OCI-LY7 (cell line): Measurements from ENCODE around the gene GNAQ.

ENCODE experiments used
- CTCF ChIP-seq: fragments of 200-600 bp; sonication (generic); conservative IDR thresholded peaks from 2 replicates; pipeline ENCODE4 v1.5.1; 2014; ENCODE audit warnings: mild to moderate bottlenecking, antibody characterized with exemption, low read length, moderate library complexity, mixed read lengths
- EZH2phosphoT487 ChIP-seq: fragments of 200-600 bp; sonication (generic); IDR thresholded peaks from 2 replicates; pipeline ENCODE4 v1.6.1; 2018; ENCODE audit warnings: low read depth, borderline replicate concordance, mild to moderate bottlenecking, mixed run types, antibody characterized with exemption, low read length, moderate library complexity, mixed read lengths

- TF ChIP-seq CTCF = no peak
- TF ChIP-seq EZH2phosphoT487 = no peak
These were observed 1.9 kb downstream of the GNAQ start for GRCh38 chr9:78029551-78030295.
